ENCODE results near the gene XPC. TPM values are rescaled to one million over a fixed set of nuclear protein-coding genes. Genes with fewer than 3 reads are reported as not detected.

Gene XPC
- total and polyA plus RNA-seq, 2 of the 8 experiments (the other 6 are each of a cell fraction or from before 2014, with no cell fraction given) = 8.8 to 27.3 TPM

DNA sequence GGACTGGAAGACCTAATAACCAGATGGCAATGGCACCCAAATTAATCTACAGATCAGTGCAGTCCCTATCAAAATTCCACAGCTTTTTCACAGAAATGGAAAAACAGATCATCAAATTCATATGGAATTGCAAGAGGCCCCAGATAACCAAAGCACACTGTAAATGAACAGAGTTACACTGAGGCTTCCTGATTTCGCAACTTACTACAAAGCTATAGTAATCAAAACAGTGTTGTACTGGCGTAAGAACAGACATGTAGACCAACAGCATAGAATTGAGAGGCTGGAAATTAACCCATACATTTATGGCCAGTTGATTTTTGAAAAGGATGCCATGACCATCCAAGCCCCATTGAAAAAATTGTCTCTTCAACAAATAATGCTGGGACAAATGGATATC is 16.2 kb downstream of the XPC start:
- Histone ChIP-seq H3K18ac (ENCODE audit: extremely low read depth, low read length) (no peak overlapping the region), H3K23me2 (ENCODE audit: low read depth, low read length) (no peaks in the 10 kb centered on the region), H2BK15ac (ENCODE audit: low read length) (no peak overlapping the region), H4K20me1 (replicated peaks in 1 of 2; ENCODE audit: control insufficient read depth in 1 of 2, insufficient read depth in 2 of 2, low read length in 2 of 2) (peaks cover 2% of the 10 kb centered on the region in 2 experiments), H2BK20ac (ENCODE audit: low read length) (no peak overlapping the region), H3K36me3 (ENCODE audit: control insufficient read depth in 2 of 4, insufficient read depth in 4 of 4, low read length in 3 of 4) (peaks cover 24 to 86% (median 57%) of the 10 kb centered on the region in 4 experiments), H3K79me2 (ENCODE audit: control insufficient read depth in 1 of 2, insufficient read depth in 2 of 2, low read length in 2 of 2) (no peaks in the 10 kb centered on the region), H4K8ac (ENCODE audit: extremely low read depth, insufficient read depth, low read length) (no peak overlapping the region), H2AFZ (ENCODE audit: low read length) (no peak overlapping the region), H3K4ac (replicated peaks; ENCODE audit: insufficient read length, low read depth, low read length) (no peak overlapping the region), H3K4me3 (ENCODE audit: extremely low read depth in 1 of 4, insufficient read depth in 2 of 4, low read depth in 3 of 4, low read length in 4 of 4) (no peak overlapping the region), H3K4me1 (replicated peaks in 1 of 4; ENCODE audit: control insufficient read depth in 3 of 4, insufficient read depth in 4 of 4, low read length in 3 of 4) (no peaks in the 10 kb centered on the region), H3K56ac (replicated peaks; ENCODE audit: insufficient read length, low read depth, low read length) (no peak overlapping the region), H2BK120ac (replicated peaks; ENCODE audit: low read depth, low read length) (no peak overlapping the region), H3K27me3 (replicated peaks in 1 of 4; ENCODE audit: control insufficient read depth in 3 of 4, extremely low read depth in 1 of 4, insufficient read depth in 3 of 4, low read length in 3 of 4) (no peaks in the 10 kb centered on the region), H3K79me1 (ENCODE audit: low read depth, low read length) (no peaks in the 10 kb centered on the region), H3K23ac (ENCODE audit: insufficient read length) (no peak overlapping the region), H2AK5ac (ENCODE audit: low read depth, low read length) (no peak overlapping the region), H2BK12ac (ENCODE audit: low read depth, low read length) (no peak overlapping the region), H3K9ac (replicated peaks in 1 of 4; ENCODE audit: extremely low read depth in 1 of 4, low read depth in 3 of 4, low read length in 3 of 4) (no peak overlapping the region), H3K14ac (ENCODE audit: insufficient read length) (no peak overlapping the region), H2BK5ac (ENCODE audit: low read depth, low read length) (no peak overlapping the region), H3K27ac (ENCODE audit: low read depth, low read length) (no peak overlapping the region), H3K9me3 (ENCODE audit: insufficient read depth in 2 of 2, low read depth in 1 of 2, low read length in 1 of 2) (no peaks in the 10 kb centered on the region), H3K4me2 (ENCODE audit: insufficient read depth in 1 of 2, low read depth in 2 of 2, low read length in 2 of 2) (no peak overlapping the region), H4K91ac (replicated peaks; ENCODE audit: insufficient read length, low read length) (no peak overlapping the region), H4K5ac (ENCODE audit: insufficient read length, low read depth, low read length) (no peak overlapping the region)
- no peak for FAIRE-seq
- CTCF ChIA-PET (ENCODE audit: partially characterized antibody) = interaction anchor here (0.6 to 0.9 kb wide), 2 partner anchors 14 to 16 kb away, joined by 3 to 5 read pairs; no protein-coding TSS in a partner anchor
- 92% methylated on average over 2 of the region's 2 CpGs; no CpG with 5 or more reads in 1 of the 2 experiments for WGBS, 2 experiments (ENCODE audit: extremely low coverage in 1 of 2, insufficient coverage in 1 of 2, insufficient read length in 1 of 2, insufficient replicate concordance in 2 of 2, low coverage in 1 of 2, low lambda C conversion rate in 2 of 2, missing lambda C conversion rate in 1 of 2)
- TF ChIP-seq CHD2 (IDR thresholded peaks at IDR 0.05; ENCODE audit: low read length) (no peak), EP300 (IDR thresholded peaks at IDR 0.05; ENCODE audit: borderline replicate concordance in 1 of 2, low read depth in 2 of 2, low read length in 2 of 2) (no peak), POU5F1 (IDR thresholded peaks at IDR 0.05; ENCODE audit: low read depth, low read length) (no peak), MAFK (IDR thresholded peaks at IDR 0.05; ENCODE audit: low read depth, low read length) (no peak), CEBPB (IDR thresholded peaks at IDR 0.05; ENCODE audit: low read depth, low read length) (0 out of 2 replicates have a peak, but pooled peaks have one; percentile 27), SP4 (IDR thresholded peaks at IDR 0.05; ENCODE audit: low read length) (no peak)
- TF ChIP-seq, protein P1, sequence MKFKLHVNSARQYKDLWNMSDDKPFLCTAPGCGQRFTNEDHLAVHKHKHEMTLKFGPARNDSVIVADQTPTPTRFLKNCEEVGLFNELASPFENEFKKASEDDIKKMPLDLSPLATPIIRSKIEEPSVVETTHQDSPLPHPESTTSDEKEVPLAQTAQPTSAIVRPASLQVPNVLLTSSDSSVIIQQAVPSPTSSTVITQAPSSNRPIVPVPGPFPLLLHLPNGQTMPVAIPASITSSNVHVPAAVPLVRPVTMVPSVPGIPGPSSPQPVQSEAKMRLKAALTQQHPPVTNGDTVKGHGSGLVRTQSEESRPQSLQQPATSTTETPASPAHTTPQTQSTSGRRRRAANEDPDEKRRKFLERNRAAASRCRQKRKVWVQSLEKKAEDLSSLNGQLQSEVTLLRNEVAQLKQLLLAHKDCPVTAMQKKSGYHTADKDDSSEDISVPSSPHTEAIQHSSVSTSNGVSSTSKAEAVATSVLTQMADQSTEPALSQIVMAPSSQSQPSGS (IDR thresholded peaks at IDR 0.05; ENCODE audit: low read length) = no peak
- POLR2A ChIA-PET (ENCODE audit: partially characterized antibody) = interaction anchor here (1.1 kb wide), 1 partner anchor 71 kb away, joined by 4 read pairs; no protein-coding TSS in a partner anchor
- no peak for DNase-seq (ENCODE audit: low read depth in 1 of 2, low spot score in 2 of 2)

All from H1 (cell line).